WTC11 (cell line): Measurements from ENCODE around the gene CORO1A. TPM values are rescaled to one million over a fixed set of nuclear protein-coding genes. Genes with fewer than 3 reads are reported as not detected.

Experiments
- ATAC-seq: fragments of 200-7000 bp; cut with Tn5 transposase; 2 replicates; pipeline ENCODE4 v1.10.0; 2021; ENCODE audit warnings: mild to moderate bottlenecking, moderate library complexity
- CTCF ChIA-PET: fragments of 300-600 bp; sonication (Branson Sonifier 250); formaldehyde crosslinking; loops from one replicate; lab custom pipeline; 2021; ENCODE audit warnings: antibody characterized with exemption; lab: Charles Lee
- POLR2A ChIA-PET: fragments of 350-600 bp; sonication (Branson Sonifier 250); formaldehyde crosslinking; loops from one replicate; lab custom pipeline; 2021; ENCODE audit warnings: antibody characterized with exemption; lab: Charles Lee
- DNase-seq: peaks from one replicate; pipeline ENCODE4 v3.0.0; 2021; ENCODE audit warnings: low spot score
- H3K27ac Mint-ChIP-seq: 2 replicates; pipeline ENCODE4 v1.8.0; 2021; ENCODE audit warnings: mixed read lengths
- H3K27me3 Mint-ChIP-seq: 2 replicates; pipeline ENCODE4 v1.8.0; 2021; ENCODE audit warnings: low read depth, mild to moderate bottlenecking, moderate library complexity, mixed read lengths
- H3K36me3 Mint-ChIP-seq: 2 replicates; pipeline ENCODE4 v1.8.0; 2021; ENCODE audit warnings: mixed read lengths
- H3K4me1 Mint-ChIP-seq: 2 replicates; pipeline ENCODE4 v1.8.0; 2022; ENCODE audit warnings: mixed read lengths
- H3K4me3 Mint-ChIP-seq: 2 replicates; pipeline ENCODE4 v1.8.0; 2021; ENCODE audit warnings: mild to moderate bottlenecking, moderate library complexity, mixed read lengths
- H3K9me3 Mint-ChIP-seq: 2 replicates; pipeline ENCODE4 v1.8.0; 2021; ENCODE audit warnings: mixed read lengths
- CREB1 ChIP-seq: sonication (generic); formaldehyde crosslinking; IDR thresholded peaks from 2 replicates; pipeline ENCODE4 v1.8.0; 2023; ENCODE audit warnings: mild to moderate bottlenecking, missing genetic modification reagents
- CREM ChIP-seq: sonication (generic); formaldehyde crosslinking; IDR thresholded peaks from 2 replicates; pipeline ENCODE4 v1.8.1; 2022; ENCODE audit warnings: mild to moderate bottlenecking, missing genetic modification reagents, moderate library complexity
- GRHL2 ChIP-seq: fragments of 250-450 bp; sonication (Bioruptor Pico); IDR thresholded peaks from 2 replicates; pipeline ENCODE4 v1.8.0; 2022; ENCODE audit warnings: mild to moderate bottlenecking, moderate library complexity; ENCODE audit not compliant: insufficient replicate concordance, severe bottlenecking
- JAZF1 ChIP-seq: fragments of 250-450 bp; sonication (Bioruptor Pico); IDR thresholded peaks from 2 replicates; pipeline ENCODE4 v1.9.0; 2021; ENCODE audit warnings: moderate library complexity, mild to moderate bottlenecking, inconsistent platforms
- JUN ChIP-seq: sonication (generic); formaldehyde crosslinking; IDR thresholded peaks from 2 replicates; pipeline ENCODE4 v1.8.0; 2023; ENCODE audit warnings: mild to moderate bottlenecking, missing genetic modification reagents
- NFE2L1 ChIP-seq: sonication (generic); formaldehyde crosslinking; IDR thresholded peaks from 2 replicates; pipeline ENCODE4 v1.8.1; 2023; ENCODE audit warnings: missing genetic modification reagents
- NFYB ChIP-seq: sonication (generic); formaldehyde crosslinking; conservative IDR thresholded peaks from 2 replicates; pipeline ENCODE4 v1.8.0; 2022; ENCODE audit warnings: low read depth, missing genetic modification reagents
- NR1H2 ChIP-seq: sonication (generic); formaldehyde crosslinking; IDR thresholded peaks from 2 replicates; pipeline ENCODE4 v1.9.0; 2021; ENCODE audit warnings: mild to moderate bottlenecking, moderate library complexity, missing genetic modification reagents
- SMAD4 ChIP-seq: sonication (generic); formaldehyde crosslinking; IDR thresholded peaks from 2 replicates; pipeline ENCODE4 v1.8.0; 2022; ENCODE audit warnings: mild to moderate bottlenecking, missing genetic modification reagents
- SP1 ChIP-seq: sonication (generic); formaldehyde crosslinking; conservative IDR thresholded peaks from 2 replicates; pipeline ENCODE4 v1.8.1; 2022; ENCODE audit warnings: missing genetic modification reagents
- TEAD1 ChIP-seq: sonication (generic); formaldehyde crosslinking; IDR thresholded peaks from 2 replicates; pipeline ENCODE4 v1.8.0; 2022; ENCODE audit warnings: mild to moderate bottlenecking, missing genetic modification reagents
- ZNF121 ChIP-seq: sonication (generic); formaldehyde crosslinking; IDR thresholded peaks from 2 replicates; pipeline ENCODE4 v1.8.0; 2023; ENCODE audit warnings: missing genetic modification reagents
- ZNF423 ChIP-seq: fragments of 250-450 bp; sonication (Bioruptor Pico); IDR thresholded peaks from 2 replicates; pipeline ENCODE4 v2.1.2; 2022; ENCODE audit warnings: mild to moderate bottlenecking, moderate library complexity
- total RNA-seq: library from RNA; stranded (reverse); gene quantifications from 3 replicates; pipeline ENCODE4 v1.2.3, GENCODE V29; 2021
- TF ChIP-seq, protein P1 (sequence below): sonication (generic); formaldehyde crosslinking; IDR thresholded peaks from 2 replicates; pipeline ENCODE4 v1.8.0; 2022; ENCODE audit warnings: mild to moderate bottlenecking, missing genetic modification reagents
- TF ChIP-seq, protein P2 (sequence below): fragments of 250-450 bp; sonication (Bioruptor Pico); IDR thresholded peaks from 2 replicates; pipeline ENCODE4 v1.9.0; 2021; ENCODE audit warnings: mild to moderate bottlenecking, borderline replicate concordance
- TF ChIP-seq, protein P3 (sequence below): sonication (generic); formaldehyde crosslinking; IDR thresholded peaks from 2 replicates; pipeline ENCODE4 v1.8.0; 2022; ENCODE audit warnings: mild to moderate bottlenecking, missing genetic modification reagents
- TF ChIP-seq, protein P4 (sequence below): sonication (generic); formaldehyde crosslinking; IDR thresholded peaks from 2 replicates; pipeline ENCODE4 v1.8.1; 2022; ENCODE audit warnings: mild to moderate bottlenecking, missing genetic modification reagents, moderate library complexity, borderline replicate concordance
- TF ChIP-seq, protein P5 (sequence below): sonication (generic); formaldehyde crosslinking; IDR thresholded peaks from 2 replicates; pipeline ENCODE4 v1.8.0; 2022; ENCODE audit warnings: missing genetic modification reagents
- TF ChIP-seq, protein P6 (sequence below): sonication (generic); formaldehyde crosslinking; IDR thresholded peaks from 2 replicates; pipeline ENCODE4 v1.8.1; 2023; ENCODE audit warnings: mild to moderate bottlenecking, missing genetic modification reagents

Gene CORO1A
- total RNA-seq, 1 experiment from 2014 or later: 10.0 TPM

DNA sequence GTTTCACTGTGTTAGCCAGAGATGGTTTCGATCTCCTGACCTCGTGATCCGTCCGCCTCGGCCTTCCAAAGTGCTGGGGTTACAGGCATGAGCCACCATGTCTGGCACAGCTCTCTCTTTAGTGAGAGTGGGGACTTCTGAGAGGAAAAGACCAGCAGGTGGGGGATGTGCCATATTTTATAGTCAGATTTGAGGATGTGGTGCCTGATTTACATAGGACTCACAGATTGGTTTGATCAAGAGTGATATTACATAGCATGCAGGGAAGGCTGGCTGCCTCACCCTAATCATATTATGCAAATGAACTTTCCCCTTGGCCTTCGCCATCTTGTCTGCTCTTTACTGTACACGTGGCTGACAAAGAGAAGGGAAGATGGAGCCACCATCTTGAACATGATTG lies 32.3 kb upstream of the CORO1A start (continued):
- TF ChIP-seq, protein P1, sequence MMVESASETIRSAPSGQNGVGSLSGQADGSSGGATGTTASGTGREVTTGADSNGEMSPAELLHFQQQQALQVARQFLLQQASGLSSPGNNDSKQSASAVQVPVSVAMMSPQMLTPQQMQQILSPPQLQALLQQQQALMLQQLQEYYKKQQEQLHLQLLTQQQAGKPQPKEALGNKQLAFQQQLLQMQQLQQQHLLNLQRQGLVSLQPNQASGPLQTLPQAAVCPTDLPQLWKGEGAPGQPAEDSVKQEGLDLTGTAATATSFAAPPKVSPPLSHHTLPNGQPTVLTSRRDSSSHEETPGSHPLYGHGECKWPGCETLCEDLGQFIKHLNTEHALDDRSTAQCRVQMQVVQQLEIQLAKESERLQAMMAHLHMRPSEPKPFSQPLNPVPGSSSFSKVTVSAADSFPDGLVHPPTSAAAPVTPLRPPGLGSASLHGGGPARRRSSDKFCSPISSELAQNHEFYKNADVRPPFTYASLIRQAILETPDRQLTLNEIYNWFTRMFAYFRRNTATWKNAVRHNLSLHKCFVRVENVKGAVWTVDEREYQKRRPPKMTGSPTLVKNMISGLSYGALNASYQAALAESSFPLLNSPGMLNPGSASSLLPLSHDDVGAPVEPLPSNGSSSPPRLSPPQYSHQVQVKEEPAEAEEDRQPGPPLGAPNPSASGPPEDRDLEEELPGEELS (CRISPR knock-in tag): no peak
- no peak for TF ChIP-seq CREM (CRISPR knock-in tag)
- TF ChIP-seq, protein P2, sequence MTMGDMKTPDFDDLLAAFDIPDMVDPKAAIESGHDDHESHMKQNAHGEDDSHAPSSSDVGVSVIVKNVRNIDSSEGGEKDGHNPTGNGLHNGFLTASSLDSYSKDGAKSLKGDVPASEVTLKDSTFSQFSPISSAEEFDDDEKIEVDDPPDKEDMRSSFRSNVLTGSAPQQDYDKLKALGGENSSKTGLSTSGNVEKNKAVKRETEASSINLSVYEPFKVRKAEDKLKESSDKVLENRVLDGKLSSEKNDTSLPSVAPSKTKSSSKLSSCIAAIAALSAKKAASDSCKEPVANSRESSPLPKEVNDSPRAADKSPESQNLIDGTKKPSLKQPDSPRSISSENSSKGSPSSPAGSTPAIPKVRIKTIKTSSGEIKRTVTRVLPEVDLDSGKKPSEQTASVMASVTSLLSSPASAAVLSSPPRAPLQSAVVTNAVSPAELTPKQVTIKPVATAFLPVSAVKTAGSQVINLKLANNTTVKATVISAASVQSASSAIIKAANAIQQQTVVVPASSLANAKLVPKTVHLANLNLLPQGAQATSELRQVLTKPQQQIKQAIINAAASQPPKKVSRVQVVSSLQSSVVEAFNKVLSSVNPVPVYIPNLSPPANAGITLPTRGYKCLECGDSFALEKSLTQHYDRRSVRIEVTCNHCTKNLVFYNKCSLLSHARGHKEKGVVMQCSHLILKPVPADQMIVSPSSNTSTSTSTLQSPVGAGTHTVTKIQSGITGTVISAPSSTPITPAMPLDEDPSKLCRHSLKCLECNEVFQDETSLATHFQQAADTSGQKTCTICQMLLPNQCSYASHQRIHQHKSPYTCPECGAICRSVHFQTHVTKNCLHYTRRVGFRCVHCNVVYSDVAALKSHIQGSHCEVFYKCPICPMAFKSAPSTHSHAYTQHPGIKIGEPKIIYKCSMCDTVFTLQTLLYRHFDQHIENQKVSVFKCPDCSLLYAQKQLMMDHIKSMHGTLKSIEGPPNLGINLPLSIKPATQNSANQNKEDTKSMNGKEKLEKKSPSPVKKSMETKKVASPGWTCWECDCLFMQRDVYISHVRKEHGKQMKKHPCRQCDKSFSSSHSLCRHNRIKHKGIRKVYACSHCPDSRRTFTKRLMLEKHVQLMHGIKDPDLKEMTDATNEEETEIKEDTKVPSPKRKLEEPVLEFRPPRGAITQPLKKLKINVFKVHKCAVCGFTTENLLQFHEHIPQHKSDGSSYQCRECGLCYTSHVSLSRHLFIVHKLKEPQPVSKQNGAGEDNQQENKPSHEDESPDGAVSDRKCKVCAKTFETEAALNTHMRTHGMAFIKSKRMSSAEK (CRISPR knock-in tag): no peak
- no peak for TF ChIP-seq NFE2L1 (CRISPR knock-in tag)
- no peak for TF ChIP-seq CREB1 (CRISPR knock-in tag)
- no peak for TF ChIP-seq GRHL2 (CRISPR knock-in tag)
- no peak for TF ChIP-seq SP1 (CRISPR knock-in tag)
- TF ChIP-seq, protein P3, sequence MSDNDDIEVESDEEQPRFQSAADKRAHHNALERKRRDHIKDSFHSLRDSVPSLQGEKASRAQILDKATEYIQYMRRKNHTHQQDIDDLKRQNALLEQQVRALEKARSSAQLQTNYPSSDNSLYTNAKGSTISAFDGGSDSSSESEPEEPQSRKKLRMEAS (CRISPR knock-in tag): no peak
- TF ChIP-seq ZNF121: no peak

DNA sequence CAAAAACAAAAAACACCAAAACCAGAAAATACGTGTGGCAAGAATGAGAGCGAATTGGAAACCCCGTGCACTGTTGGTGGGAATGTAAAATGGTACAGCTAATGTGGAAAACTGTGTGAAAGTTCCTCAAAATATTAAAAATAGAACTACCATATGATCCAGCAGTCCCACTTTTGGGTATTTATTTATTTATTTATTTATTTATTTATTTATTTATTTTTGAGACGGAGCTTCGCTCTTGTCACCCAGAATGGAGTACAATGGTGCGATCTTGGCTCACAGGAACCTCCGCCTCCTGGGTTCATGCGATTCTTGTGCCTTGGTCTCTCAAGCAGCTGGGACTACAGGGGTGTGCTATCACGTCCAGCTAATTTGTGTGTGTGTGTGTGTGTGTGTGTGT lies 30.9 kb upstream of the CORO1A start:
- no peak for ATAC-seq
- no peak overlapping the region for H3K27ac Mint-ChIP-seq
- no peaks in the 10 kb centered on the region for H3K4me1 Mint-ChIP-seq
- peaks cover 15% of the 10 kb centered on the region for H3K9me3 Mint-ChIP-seq
- TF ChIP-seq JAZF1 (CRISPR knock-in tag) (no peak), SMAD4 (CRISPR knock-in tag) (no peak), NR1H2 (CRISPR knock-in tag) (no peak), TEAD1 (CRISPR knock-in tag) (no peak), NFYB (CRISPR knock-in tag) (no peak), JUN (CRISPR knock-in tag) (no peak), ZNF423 (CRISPR knock-in tag) (no peak)
- TF ChIP-seq, protein P4, sequence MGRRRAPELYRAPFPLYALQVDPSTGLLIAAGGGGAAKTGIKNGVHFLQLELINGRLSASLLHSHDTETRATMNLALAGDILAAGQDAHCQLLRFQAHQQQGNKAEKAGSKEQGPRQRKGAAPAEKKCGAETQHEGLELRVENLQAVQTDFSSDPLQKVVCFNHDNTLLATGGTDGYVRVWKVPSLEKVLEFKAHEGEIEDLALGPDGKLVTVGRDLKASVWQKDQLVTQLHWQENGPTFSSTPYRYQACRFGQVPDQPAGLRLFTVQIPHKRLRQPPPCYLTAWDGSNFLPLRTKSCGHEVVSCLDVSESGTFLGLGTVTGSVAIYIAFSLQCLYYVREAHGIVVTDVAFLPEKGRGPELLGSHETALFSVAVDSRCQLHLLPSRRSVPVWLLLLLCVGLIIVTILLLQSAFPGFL (CRISPR knock-in tag): no peak
- TF ChIP-seq, protein P5, sequence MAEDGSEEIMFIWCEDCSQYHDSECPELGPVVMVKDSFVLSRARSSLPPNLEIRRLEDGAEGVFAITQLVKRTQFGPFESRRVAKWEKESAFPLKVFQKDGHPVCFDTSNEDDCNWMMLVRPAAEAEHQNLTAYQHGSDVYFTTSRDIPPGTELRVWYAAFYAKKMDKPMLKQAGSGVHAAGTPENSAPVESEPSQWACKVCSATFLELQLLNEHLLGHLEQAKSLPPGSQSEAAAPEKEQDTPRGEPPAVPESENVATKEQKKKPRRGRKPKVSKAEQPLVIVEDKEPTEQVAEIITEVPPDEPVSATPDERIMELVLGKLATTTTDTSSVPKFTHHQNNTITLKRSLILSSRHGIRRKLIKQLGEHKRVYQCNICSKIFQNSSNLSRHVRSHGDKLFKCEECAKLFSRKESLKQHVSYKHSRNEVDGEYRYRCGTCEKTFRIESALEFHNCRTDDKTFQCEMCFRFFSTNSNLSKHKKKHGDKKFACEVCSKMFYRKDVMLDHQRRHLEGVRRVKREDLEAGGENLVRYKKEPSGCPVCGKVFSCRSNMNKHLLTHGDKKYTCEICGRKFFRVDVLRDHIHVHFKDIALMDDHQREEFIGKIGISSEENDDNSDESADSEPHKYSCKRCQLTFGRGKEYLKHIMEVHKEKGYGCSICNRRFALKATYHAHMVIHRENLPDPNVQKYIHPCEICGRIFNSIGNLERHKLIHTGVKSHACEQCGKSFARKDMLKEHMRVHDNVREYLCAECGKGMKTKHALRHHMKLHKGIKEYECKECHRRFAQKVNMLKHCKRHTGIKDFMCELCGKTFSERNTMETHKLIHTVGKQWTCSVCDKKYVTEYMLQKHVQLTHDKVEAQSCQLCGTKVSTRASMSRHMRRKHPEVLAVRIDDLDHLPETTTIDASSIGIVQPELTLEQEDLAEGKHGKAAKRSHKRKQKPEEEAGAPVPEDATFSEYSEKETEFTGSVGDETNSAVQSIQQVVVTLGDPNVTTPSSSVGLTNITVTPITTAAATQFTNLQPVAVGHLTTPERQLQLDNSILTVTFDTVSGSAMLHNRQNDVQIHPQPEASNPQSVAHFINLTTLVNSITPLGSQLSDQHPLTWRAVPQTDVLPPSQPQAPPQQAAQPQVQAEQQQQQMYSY (CRISPR knock-in tag): no peak
- TF ChIP-seq, protein P6, sequence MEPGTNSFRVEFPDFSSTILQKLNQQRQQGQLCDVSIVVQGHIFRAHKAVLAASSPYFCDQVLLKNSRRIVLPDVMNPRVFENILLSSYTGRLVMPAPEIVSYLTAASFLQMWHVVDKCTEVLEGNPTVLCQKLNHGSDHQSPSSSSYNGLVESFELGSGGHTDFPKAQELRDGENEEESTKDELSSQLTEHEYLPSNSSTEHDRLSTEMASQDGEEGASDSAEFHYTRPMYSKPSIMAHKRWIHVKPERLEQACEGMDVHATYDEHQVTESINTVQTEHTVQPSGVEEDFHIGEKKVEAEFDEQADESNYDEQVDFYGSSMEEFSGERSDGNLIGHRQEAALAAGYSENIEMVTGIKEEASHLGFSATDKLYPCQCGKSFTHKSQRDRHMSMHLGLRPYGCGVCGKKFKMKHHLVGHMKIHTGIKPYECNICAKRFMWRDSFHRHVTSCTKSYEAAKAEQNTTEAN: no peak
- TF ChIP-seq, all 79 proteins: peak for 0
- Mint-ChIP-seq H3K27me3 (peaks cover 32% of the 10 kb centered on the region), H3K36me3 (no peaks in the 10 kb centered on the region; the same call in 1 of the 2 replicates), H3K4me3 (no peak overlapping the region)
- CTCF ChIA-PET: interaction anchor here (1.4 kb wide), 1 partner anchor 40 kb away, joined by 6 read pairs; no protein-coding TSS in a partner anchor
- POLR2A ChIA-PET: interaction anchor here (0.6 kb wide), 1 partner anchor 315 kb away, joined by 3 read pairs; no protein-coding TSS in a partner anchor
- DNase-seq: no peak
